NCI-H1092 treated with DMSO at 0.1 percent for 48 hours (cell line): ENCODE results near the gene LRCOL1.
"Not testable (repeated sequence)": the region's sequence is repeated elsewhere in the genome, so short reads cannot be mapped to it uniquely, and the experiment has no call there.

ENCODE experiments used
- DNase-seq: peaks from one replicate; lab custom pipeline; 2025; lab: John Stamatoyannopoulos, UW

The LRCOL1 gene

GRCh38 chr12:132600048-132601032, 10.0 kb downstream of the LRCOL1 start:
- DNase-seq = peak; percentile 89

GRCh38 chr12:132599502-132599901, 10.9 kb downstream of the LRCOL1 start:
- DNase-seq = not testable (repeated sequence)

- DNase-seq = peak; percentile 51
These were observed 12.8 kb downstream of the LRCOL1 start for GRCh38 chr12:132597333-132598316.

- no peak for DNase-seq
These were observed 14.4 kb downstream of the LRCOL1 start for GRCh38 chr12:132596016-132596415.

GRCh38 chr12:132595183-132595582, 15.2 kb downstream of the LRCOL1 start:
- no peak for DNase-seq

GRCh38 chr12:132593938-132594358, 16.4 kb downstream of the LRCOL1 start:
- DNase-seq = peak; percentile 97

GRCh38 chr12:132593521-132593920, 16.9 kb downstream of the LRCOL1 start:
- no peak for DNase-seq

GRCh38 chr12:132593071-132593470, 17.3 kb downstream of the LRCOL1 start:
- no peak for DNase-seq

- DNase-seq = no peak
These were observed 18.0 kb downstream of the LRCOL1 start for GRCh38 chr12:132592282-132592970.

- DNase-seq = no peak
These were observed 19.1 kb downstream of the LRCOL1 start for GRCh38 chr12:132591107-132591935.

GRCh38 chr12:132588821-132589669, 21.3 kb downstream of the LRCOL1 start:
- DNase-seq = no peak

GRCh38 chr12:132588319-132588718, 22.1 kb downstream of the LRCOL1 start:
- DNase-seq = no peak

- DNase-seq = no peak
These were observed 22.6 kb downstream of the LRCOL1 start for GRCh38 chr12:132587781-132588180.

- no peak for DNase-seq
These were observed 23.5 kb downstream of the LRCOL1 start for GRCh38 chr12:132586929-132587328.

GRCh38 chr12:132585177-132585576, 25.2 kb downstream of the LRCOL1 start:
- DNase-seq = no peak

- no peak for DNase-seq
These were observed 26.0 kb downstream of the LRCOL1 start for GRCh38 chr12:132584429-132584828.

GRCh38 chr12:132583736-132584135, 26.6 kb downstream of the LRCOL1 start:
- no peak for DNase-seq

- DNase-seq = no peak
These were observed 27.0 kb downstream of the LRCOL1 start for GRCh38 chr12:132583411-132583710.

GRCh38 chr12:132582582-132583410, 27.6 kb downstream of the LRCOL1 start:
- no peak for DNase-seq
